IPS-15b (cell line): ENCODE results near the gene KRTAP9-6.

Source experiments
- H3K27me3 ChIP-seq: one replicate; pipeline ENCODE4 v1.6.1; 2013; ENCODE audit warnings: low read length; ENCODE audit not compliant: control insufficient read depth, insufficient read depth
- H3K36me3 ChIP-seq: one replicate; pipeline ENCODE4 v1.6.1; 2013; ENCODE audit warnings: low read length; ENCODE audit not compliant: control insufficient read depth, insufficient read depth
- H3K4me1 ChIP-seq: one replicate; pipeline ENCODE4 v1.6.1; 2013; ENCODE audit warnings: mild to moderate bottlenecking, low read length; ENCODE audit not compliant: control insufficient read depth, insufficient read depth
- H3K4me3 ChIP-seq: one replicate; pipeline ENCODE4 v1.5.1; 2013; ENCODE audit warnings: low read depth, low read length
- H3K9ac ChIP-seq: one replicate; pipeline ENCODE4 v1.6.1; 2013; ENCODE audit warnings: low read depth, mild to moderate bottlenecking, low read length
- H3K9me3 ChIP-seq: one replicate; pipeline ENCODE4 v1.6.1; 2013; ENCODE audit warnings: mild to moderate bottlenecking, low read length; ENCODE audit not compliant: control insufficient read depth, insufficient read depth

The KRTAP9-6 gene

GRCh38 chr17:41307647-41308046 lies 42.5 kb downstream of the KRTAP9-6 start:
- Histone ChIP-seq H3K4me1 (no peaks in the 10 kb centered on the region), H3K4me3 (no peak overlapping the region), H3K36me3 (no peaks in the 10 kb centered on the region), H3K27me3 (no peaks in the 10 kb centered on the region), H3K9me3 (no peaks in the 10 kb centered on the region), H3K9ac (no peak overlapping the region)

GRCh38 chr17:41308251-41308917 lies 43.2 kb downstream of the KRTAP9-6 start:
- no peaks in the 10 kb centered on the region for H3K9me3 ChIP-seq
- H3K4me1 ChIP-seq = no peaks in the 10 kb centered on the region
- H3K27me3 ChIP-seq = no peaks in the 10 kb centered on the region
- no peak overlapping the region for H3K9ac ChIP-seq
- no peaks in the 10 kb centered on the region for H3K36me3 ChIP-seq
- no peak overlapping the region for H3K4me3 ChIP-seq

- no peaks in the 10 kb centered on the region for H3K36me3 ChIP-seq
- H3K27me3 ChIP-seq = no peaks in the 10 kb centered on the region
- H3K4me3 ChIP-seq = no peak within 1 kb of the TSS
- H3K4me1 ChIP-seq = no peaks in the 10 kb centered on the region
- H3K9ac ChIP-seq = no peak within 1 kb of the TSS
- no peaks in the 10 kb centered on the region for H3K9me3 ChIP-seq
These were observed 43.8 kb downstream of the KRTAP9-6 start, which contains the start of gene KRTAP16-1 for GRCh38 chr17:41308918-41309359. KRTAP16-1 (minus strand) TSS chr17:41309309; CDS start chr17:41309253, 56 bp downstream.

GRCh38 chr17:41311111-41311510 lies 45.9 kb downstream of the KRTAP9-6 start:
- Histone ChIP-seq H3K27me3 (no peaks in the 10 kb centered on the region), H3K9ac (no peak overlapping the region), H3K4me1 (no peaks in the 10 kb centered on the region), H3K4me3 (no peak overlapping the region), H3K9me3 (no peaks in the 10 kb centered on the region), H3K36me3 (no peaks in the 10 kb centered on the region)

- no peaks in the 10 kb centered on the region for H3K9me3 ChIP-seq
- no peaks in the 10 kb centered on the region for H3K36me3 ChIP-seq
- no peak within 1 kb of the TSS for H3K4me3 ChIP-seq
- H3K27me3 ChIP-seq = no peaks in the 10 kb centered on the region
- no peak within 1 kb of the TSS for H3K9ac ChIP-seq
- H3K4me1 ChIP-seq = no peaks in the 10 kb centered on the region
These were observed 50.1 kb downstream of the KRTAP9-6 start, which contains the start of gene KRTAP17-1 for GRCh38 chr17:41315204-41315794. KRTAP17-1 (minus strand) TSS chr17:41315710; CDS start chr17:41315650, 60 bp downstream.
